Fibroblast of lung (primary cell): ENCODE measurements around the gene RALGDS. TPM values are rescaled to one million over a fixed set of nuclear protein-coding genes. Genes with fewer than 3 reads are reported as not detected.

Source experiments
- DNase-seq, 2 donors: peaks; one replicate each; pipeline versions ENCODE4 v3.0.0 to v3.0.0-alpha.2; 2010; ENCODE audit warnings: low read depth in 2 of 2
- H2AFZ ChIP-seq: 2 replicates; pipeline ENCODE4 v1.5.1; 2012; ENCODE audit warnings: low read length, control low read depth, inconsistent platforms
- H3K27ac ChIP-seq: 2 replicates; pipeline ENCODE4 v1.5.1; 2011; ENCODE audit warnings: low read length, control low read depth; ENCODE audit not compliant: insufficient read depth
- H3K27me3 ChIP-seq: 2 replicates; pipeline ENCODE4 v1.5.1; 2011; ENCODE audit warnings: mild to moderate bottlenecking, low read length; ENCODE audit not compliant: control insufficient read depth, insufficient read depth
- H3K36me3 ChIP-seq: 2 replicates; pipeline ENCODE4 v1.5.1; 2011; ENCODE audit warnings: low read length; ENCODE audit not compliant: control insufficient read depth, insufficient read depth
- H3K4me1 ChIP-seq: 2 replicates; pipeline ENCODE4 v1.5.1; 2011; ENCODE audit warnings: low read length; ENCODE audit not compliant: control insufficient read depth, insufficient read depth; ENCODE audit errors: extremely low read depth
- H3K4me2 ChIP-seq: 2 replicates; pipeline ENCODE4 v1.5.1; 2011; ENCODE audit warnings: low read length, control low read depth; ENCODE audit not compliant: insufficient read depth; ENCODE audit errors: extremely low read depth
- H3K4me3 ChIP-seq, 4 experiments: fragments of 200-600 bp in 1 of 4; sonication (generic) in 1 of 4; replicated peaks in 1 of 4; 2 replicates each; pipeline ENCODE4 v1.5.1; 2011 to 2016; ENCODE audit warnings: low read length in 4 of 4, low read depth in 3 of 4, mild to moderate bottlenecking in 3 of 4, control low read depth in 2 of 4, inconsistent platforms in 1 of 4, mixed read lengths in 1 of 4; ENCODE audit not compliant: insufficient read depth in 1 of 4; ENCODE audit errors: control extremely low read depth in 1 of 4
- H3K79me2 ChIP-seq: 2 replicates; pipeline ENCODE4 v1.5.1; 2012; ENCODE audit warnings: mild to moderate bottlenecking, low read length, inconsistent platforms; ENCODE audit not compliant: control insufficient read depth, insufficient read depth
- H3K9ac ChIP-seq: 2 replicates; pipeline ENCODE4 v1.5.1; 2011; ENCODE audit warnings: mild to moderate bottlenecking, low read length, control low read depth; ENCODE audit not compliant: insufficient read depth
- H3K9me3 ChIP-seq: 2 replicates; pipeline ENCODE4 v1.5.1; 2012; ENCODE audit warnings: low read depth, low read length; ENCODE audit not compliant: control insufficient read depth, insufficient read depth
- H4K20me1 ChIP-seq: 2 replicates; pipeline ENCODE4 v1.5.1; 2011; ENCODE audit warnings: low read length; ENCODE audit not compliant: control insufficient read depth, insufficient read depth; ENCODE audit errors: extremely low read depth
- EZH2 ChIP-seq: IDR thresholded peaks from 2 replicates; pipeline ENCODE4 v1.5.1; 2012; ENCODE audit warnings: low read length, control low read depth, mild to moderate bottlenecking; ENCODE audit errors: missing control alignments
- polyA plus RNA-seq, 2 donors: library from polyadenylated mRNA; depleted of rRNA in 1 of 2; stranded (reverse) in 1 of 2; unstranded in 1 of 2; fragments of >200 nt; gene quantifications; 2 replicates each; pipeline ENCODE4 v1.2.1, GENCODE V29; 2011 to 2012; ENCODE audit warnings: missing spikeins in 1 of 2
- total RNA-seq: library from RNA; depleted of rRNA; stranded (reverse); fragments of >200 nt; gene quantifications from 2 replicates; pipeline ENCODE4 v1.2.1, GENCODE V29; 2014
- TF ChIP-seq, protein P1 (sequence below), 2 donors: IDR thresholded peaks in 1 of 2; conservative IDR thresholded peaks in 1 of 2; 1 replicate in 1 of 2; 2 replicates in 1 of 2; pipeline ENCODE4 v1.5.1; 2011 to 2012; ENCODE audit warnings: low read length in 2 of 2, control low read depth in 1 of 2, inconsistent platforms in 1 of 2, low read depth in 1 of 2, mild to moderate bottlenecking in 1 of 2

RALGDS gene
- total and polyA plus RNA-seq, 2 donors (not counting 1 experiment from before 2014, with no cell fraction given) = 16.6 to 23.6 TPM

DNA sequence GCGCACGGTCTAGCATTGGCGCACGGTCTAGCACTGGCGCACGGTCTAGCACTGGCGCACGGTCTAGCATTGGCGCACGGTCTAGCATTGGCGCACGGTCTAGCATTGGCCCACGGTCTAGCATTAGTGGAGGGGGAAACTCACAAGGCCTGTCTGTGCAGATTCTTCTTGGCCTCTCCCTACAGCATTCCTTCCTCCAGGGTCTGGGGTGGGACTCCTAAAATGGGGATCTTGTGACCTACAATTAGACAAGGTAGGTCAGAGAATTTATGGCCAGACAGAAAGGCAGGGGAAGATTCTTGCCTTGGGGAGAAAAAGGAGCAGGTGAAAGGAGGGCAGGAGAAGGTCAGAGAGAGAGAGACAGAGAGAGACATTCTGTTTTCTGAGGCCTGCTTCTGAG is 48.1 kb upstream of the RALGDS start:
- TF ChIP-seq, protein P1, sequence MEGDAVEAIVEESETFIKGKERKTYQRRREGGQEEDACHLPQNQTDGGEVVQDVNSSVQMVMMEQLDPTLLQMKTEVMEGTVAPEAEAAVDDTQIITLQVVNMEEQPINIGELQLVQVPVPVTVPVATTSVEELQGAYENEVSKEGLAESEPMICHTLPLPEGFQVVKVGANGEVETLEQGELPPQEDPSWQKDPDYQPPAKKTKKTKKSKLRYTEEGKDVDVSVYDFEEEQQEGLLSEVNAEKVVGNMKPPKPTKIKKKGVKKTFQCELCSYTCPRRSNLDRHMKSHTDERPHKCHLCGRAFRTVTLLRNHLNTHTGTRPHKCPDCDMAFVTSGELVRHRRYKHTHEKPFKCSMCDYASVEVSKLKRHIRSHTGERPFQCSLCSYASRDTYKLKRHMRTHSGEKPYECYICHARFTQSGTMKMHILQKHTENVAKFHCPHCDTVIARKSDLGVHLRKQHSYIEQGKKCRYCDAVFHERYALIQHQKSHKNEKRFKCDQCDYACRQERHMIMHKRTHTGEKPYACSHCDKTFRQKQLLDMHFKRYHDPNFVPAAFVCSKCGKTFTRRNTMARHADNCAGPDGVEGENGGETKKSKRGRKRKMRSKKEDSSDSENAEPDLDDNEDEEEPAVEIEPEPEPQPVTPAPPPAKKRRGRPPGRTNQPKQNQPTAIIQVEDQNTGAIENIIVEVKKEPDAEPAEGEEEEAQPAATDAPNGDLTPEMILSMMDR (conservative IDR thresholded peaks at IDR 0.05 in 1 of 2, IDR thresholded peaks at IDR 0.05 in 1 of 2; ENCODE audit: low read depth in 1 of 2, low read length in 2 of 2) = no peak
- no peak for TF ChIP-seq EZH2
- no peaks in the 10 kb centered on the region for H3K9me3 ChIP-seq
- no peak overlapping the region for H3K9ac ChIP-seq
- H2AFZ ChIP-seq = no peak overlapping the region
- no peak overlapping the region for H3K4me2 ChIP-seq
- H3K36me3 ChIP-seq = no peaks in the 10 kb centered on the region
- no peak overlapping the region for H3K27ac ChIP-seq
- no peaks in the 10 kb centered on the region for H3K79me2 ChIP-seq
- no peak overlapping the region for H3K4me3 ChIP-seq
- DNase-seq = no peak
- no peaks in the 10 kb centered on the region for H3K4me1 ChIP-seq
- peaks cover 4% of the 10 kb centered on the region for H3K27me3 ChIP-seq
- no peaks in the 10 kb centered on the region for H4K20me1 ChIP-seq

DNA sequence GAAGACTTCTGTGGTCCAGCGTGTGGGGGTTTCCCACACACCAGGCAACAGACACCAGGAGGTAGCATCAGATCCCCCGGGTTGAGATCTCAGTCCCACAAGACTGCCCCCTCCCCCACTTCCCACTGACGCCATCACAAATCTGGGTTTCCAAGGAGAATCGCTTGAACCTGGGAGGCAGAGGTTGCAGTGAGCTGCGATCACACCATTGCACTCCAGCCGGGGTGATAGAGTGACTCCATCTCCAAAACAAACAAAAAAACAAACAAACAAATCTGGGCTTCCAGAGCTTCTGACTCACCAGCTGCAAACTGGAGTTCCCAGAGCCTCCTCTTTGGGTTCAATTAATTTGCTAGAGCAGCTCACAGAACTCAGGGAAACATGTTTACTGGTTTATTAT is 47.4 kb upstream of the RALGDS start:
- H4K20me1 ChIP-seq = no peaks in the 10 kb centered on the region
- peaks cover 3% of the 10 kb centered on the region for H3K27me3 ChIP-seq
- H3K4me1 ChIP-seq = no peaks in the 10 kb centered on the region
- no peaks in the 10 kb centered on the region for H3K36me3 ChIP-seq
- H3K4me2 ChIP-seq = no peak overlapping the region
- H3K27ac ChIP-seq = no peak overlapping the region
- no peaks in the 10 kb centered on the region for H3K9me3 ChIP-seq
- H2AFZ ChIP-seq = no peak overlapping the region
- H3K9ac ChIP-seq = no peak overlapping the region
- TF ChIP-seq EZH2 = no peak
- TF ChIP-seq, protein P1 (conservative IDR thresholded peaks at IDR 0.05 in 1 of 2, IDR thresholded peaks at IDR 0.05 in 1 of 2; ENCODE audit: low read depth in 1 of 2, low read length in 2 of 2) = no peak
- no peaks in the 10 kb centered on the region for H3K79me2 ChIP-seq
- H3K4me3 ChIP-seq = no peak overlapping the region
- no peak for DNase-seq

DNA sequence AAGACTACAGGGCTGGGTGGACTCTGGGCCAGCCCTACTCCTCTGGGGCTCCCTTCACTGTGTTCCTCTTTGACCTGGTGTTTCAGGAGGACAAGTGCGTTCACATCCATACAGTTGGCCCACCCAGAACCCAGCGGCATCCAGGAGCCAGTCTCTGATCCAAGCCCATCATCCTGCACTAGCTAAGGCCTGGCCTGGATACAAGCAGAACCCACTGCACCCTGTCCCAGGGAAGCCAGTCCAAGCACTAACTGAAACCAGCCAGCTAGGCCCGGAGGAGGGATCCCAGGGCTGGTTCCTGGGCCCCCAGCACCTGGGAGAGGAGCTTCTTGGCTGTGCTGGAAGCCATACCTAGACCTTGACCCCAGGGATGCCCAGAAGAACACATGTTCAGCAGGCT is 46.7 kb upstream of the RALGDS start:
- Histone ChIP-seq H3K4me3 (no peak overlapping the region), H3K4me2 (no peak overlapping the region), H3K27me3 (no peaks in the 10 kb centered on the region), H3K4me1 (no peaks in the 10 kb centered on the region), H4K20me1 (no peaks in the 10 kb centered on the region), H3K27ac (no peak overlapping the region), H3K36me3 (no peaks in the 10 kb centered on the region), H2AFZ (no peak overlapping the region), H3K9me3 (no peaks in the 10 kb centered on the region), H3K79me2 (no peaks in the 10 kb centered on the region), H3K9ac (no peak overlapping the region)
- DNase-seq = no peak
- TF ChIP-seq, protein P1 (conservative IDR thresholded peaks at IDR 0.05 in 1 of 2, IDR thresholded peaks at IDR 0.05 in 1 of 2; ENCODE audit: low read depth in 1 of 2, low read length in 2 of 2) = no peak
- no peak for TF ChIP-seq EZH2
